WTC11 (cell line): ENCODE data around the gene ZNF212. TPM values are rescaled to one million over a fixed set of nuclear protein-coding genes. Genes with fewer than 3 reads are reported as not detected.

Source experiments
- ATAC-seq: fragments of 200-7000 bp; cut with Tn5 transposase; 2 replicates; pipeline ENCODE4 v1.10.0; 2021; ENCODE audit warnings: mild to moderate bottlenecking, moderate library complexity
- CTCF ChIA-PET: fragments of 300-600 bp; sonication (Branson Sonifier 250); formaldehyde crosslinking; loops from one replicate; lab custom pipeline; 2021; ENCODE audit warnings: antibody characterized with exemption; lab: Charles Lee
- POLR2A ChIA-PET: fragments of 350-600 bp; sonication (Branson Sonifier 250); formaldehyde crosslinking; loops from one replicate; lab custom pipeline; 2021; ENCODE audit warnings: antibody characterized with exemption; lab: Charles Lee
- DNase-seq: peaks from one replicate; pipeline ENCODE4 v3.0.0; 2021; ENCODE audit warnings: low spot score
- H3K27ac Mint-ChIP-seq: 2 replicates; pipeline ENCODE4 v1.8.0; 2021; ENCODE audit warnings: mixed read lengths
- H3K27me3 Mint-ChIP-seq: 2 replicates; pipeline ENCODE4 v1.8.0; 2021; ENCODE audit warnings: low read depth, mild to moderate bottlenecking, moderate library complexity, mixed read lengths
- H3K36me3 Mint-ChIP-seq: 2 replicates; pipeline ENCODE4 v1.8.0; 2021; ENCODE audit warnings: mixed read lengths
- H3K4me1 Mint-ChIP-seq: 2 replicates; pipeline ENCODE4 v1.8.0; 2022; ENCODE audit warnings: mixed read lengths
- H3K4me3 Mint-ChIP-seq: 2 replicates; pipeline ENCODE4 v1.8.0; 2021; ENCODE audit warnings: mild to moderate bottlenecking, moderate library complexity, mixed read lengths
- H3K9me3 Mint-ChIP-seq: 2 replicates; pipeline ENCODE4 v1.8.0; 2021; ENCODE audit warnings: mixed read lengths
- CREM ChIP-seq: sonication (generic); formaldehyde crosslinking; IDR thresholded peaks from 2 replicates; pipeline ENCODE4 v1.8.1; 2022; ENCODE audit warnings: mild to moderate bottlenecking, missing genetic modification reagents, moderate library complexity
- ELF4 ChIP-seq: sonication (generic); formaldehyde crosslinking; IDR thresholded peaks from 2 replicates; pipeline ENCODE4 v1.8.1; 2022; ENCODE audit warnings: low read depth, mild to moderate bottlenecking, moderate library complexity, missing genetic modification reagents
- ETV6 ChIP-seq: sonication (generic); formaldehyde crosslinking; IDR thresholded peaks from 2 replicates; pipeline ENCODE4 v1.8.1; 2022; ENCODE audit warnings: mild to moderate bottlenecking, missing genetic modification reagents
- FOXP1 ChIP-seq: sonication (generic); formaldehyde crosslinking; IDR thresholded peaks from 2 replicates; pipeline ENCODE4 v1.8.0; 2022; ENCODE audit warnings: missing genetic modification reagents, mild to moderate bottlenecking, moderate library complexity, borderline replicate concordance
- MYBL2 ChIP-seq: sonication (generic); formaldehyde crosslinking; IDR thresholded peaks from 2 replicates; pipeline ENCODE4 v1.8.1; 2023; ENCODE audit warnings: mild to moderate bottlenecking, moderate library complexity, missing genetic modification reagents
- NR3C1 ChIP-seq: sonication (generic); formaldehyde crosslinking; conservative IDR thresholded peaks from 2 replicates; pipeline ENCODE4 v1.8.1; 2023; ENCODE audit warnings: low read depth, mild to moderate bottlenecking, missing genetic modification reagents
- SMAD4 ChIP-seq: sonication (generic); formaldehyde crosslinking; IDR thresholded peaks from 2 replicates; pipeline ENCODE4 v1.8.0; 2022; ENCODE audit warnings: mild to moderate bottlenecking, missing genetic modification reagents
- ZBTB21 ChIP-seq: sonication (generic); formaldehyde crosslinking; IDR thresholded peaks from 2 replicates; pipeline ENCODE4 v1.8.1; 2023; ENCODE audit warnings: mild to moderate bottlenecking, missing genetic modification reagents, borderline replicate concordance
- ZNF138 ChIP-seq: sonication (generic); formaldehyde crosslinking; conservative IDR thresholded peaks from 2 replicates; pipeline ENCODE4 v1.8.1; 2022; ENCODE audit warnings: mild to moderate bottlenecking, moderate library complexity, missing genetic modification reagents
- ZNF396 ChIP-seq: fragments of 250-450 bp; sonication (Bioruptor Pico); IDR thresholded peaks from 2 replicates; pipeline ENCODE4 v1.8.0; 2021; ENCODE audit warnings: mild to moderate bottlenecking, moderate library complexity, borderline replicate concordance
- ZNF671 ChIP-seq: fragments of 250-450 bp; sonication (Bioruptor Pico); IDR thresholded peaks from 2 replicates; pipeline ENCODE4 v1.8.0; 2021; ENCODE audit warnings: mild to moderate bottlenecking
- total RNA-seq: library from RNA; stranded (reverse); gene quantifications from 3 replicates; pipeline ENCODE4 v1.2.3, GENCODE V29; 2021
- TF ChIP-seq, protein P1 (sequence below): sonication (generic); formaldehyde crosslinking; IDR thresholded peaks from 2 replicates; pipeline ENCODE4 v1.8.0; 2022; ENCODE audit warnings: mild to moderate bottlenecking, missing genetic modification reagents
- TF ChIP-seq, protein P2 (sequence below): fragments of 250-450 bp; sonication (Bioruptor Pico); IDR thresholded peaks from 2 replicates; pipeline ENCODE4 v2.1.2; 2022; ENCODE audit warnings: mild to moderate bottlenecking, moderate library complexity
- TF ChIP-seq, protein P3 (sequence below): fragments of 200-600 bp; IDR thresholded peaks from 2 replicates; pipeline ENCODE4 v1.8.0; 2022; ENCODE audit warnings: antibody characterized with exemption
- TF ChIP-seq, protein P4 (sequence below): fragments of 250-450 bp; sonication (Bioruptor Pico); IDR thresholded peaks from 2 replicates; pipeline ENCODE4 v1.9.0; 2021; ENCODE audit warnings: mild to moderate bottlenecking
- TF ChIP-seq, protein P5 (sequence below): sonication (generic); formaldehyde crosslinking; IDR thresholded peaks from 2 replicates; pipeline ENCODE4 v1.8.0; 2022; ENCODE audit warnings: mild to moderate bottlenecking, missing genetic modification reagents
- TF ChIP-seq, protein P6 (sequence below): sonication (generic); formaldehyde crosslinking; IDR thresholded peaks from 2 replicates; pipeline ENCODE4 v1.8.1; 2023; ENCODE audit warnings: mild to moderate bottlenecking, missing genetic modification reagents, moderate library complexity
- TF ChIP-seq, protein P7 (sequence below): sonication (generic); formaldehyde crosslinking; IDR thresholded peaks from 2 replicates; pipeline ENCODE4 v1.8.1; 2023; ENCODE audit warnings: mild to moderate bottlenecking, moderate library complexity, missing genetic modification reagents

The ZNF212 gene
- total RNA-seq, 1 experiment from 2014 or later, result 23.0 TPM

DNA sequence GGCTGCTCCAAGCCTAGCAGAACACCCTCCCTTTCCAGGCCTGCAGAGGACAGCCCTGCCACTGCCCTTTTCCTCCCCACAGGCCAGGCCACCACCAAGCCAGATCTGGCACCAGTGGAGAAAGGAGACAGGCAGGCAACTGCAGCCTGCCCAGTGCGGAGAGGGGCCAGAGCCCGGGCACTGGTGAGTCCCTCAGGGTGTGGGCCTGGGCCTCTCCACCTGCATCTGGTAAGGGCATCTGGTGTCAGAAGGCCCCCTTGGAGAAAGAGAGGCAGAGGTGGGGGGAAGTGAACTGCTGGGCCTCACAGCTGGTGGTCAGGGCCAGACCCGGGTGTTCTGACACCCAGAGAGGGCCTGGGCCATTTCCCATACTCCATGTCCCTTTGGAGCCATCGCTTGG lies 50.4 kb downstream of the ZNF212 start:
- Mint-ChIP-seq H3K4me1 (peaks cover 8% of the 10 kb centered on the region), H3K27me3 (peaks cover 13% of the 10 kb centered on the region), H3K36me3 (peaks cover 10% of the 10 kb centered on the region), H3K27ac (no peak overlapping the region), H3K4me3 (no peak overlapping the region), H3K9me3 (no peaks in the 10 kb centered on the region)
- POLR2A ChIA-PET, result interaction anchor here (0.7 kb wide), 1 partner anchor 1040 kb away, joined by 3 read pairs; no protein-coding TSS in a partner anchor
- no peak for DNase-seq
- CTCF ChIA-PET, result interaction anchor here (0.5 to 1.4 kb wide), 2 partner anchors 38 to 117 kb away, joined by 3 to 8 read pairs; no protein-coding TSS in a partner anchor
- ATAC-seq, result no peak
- TF ChIP-seq, protein P1, sequence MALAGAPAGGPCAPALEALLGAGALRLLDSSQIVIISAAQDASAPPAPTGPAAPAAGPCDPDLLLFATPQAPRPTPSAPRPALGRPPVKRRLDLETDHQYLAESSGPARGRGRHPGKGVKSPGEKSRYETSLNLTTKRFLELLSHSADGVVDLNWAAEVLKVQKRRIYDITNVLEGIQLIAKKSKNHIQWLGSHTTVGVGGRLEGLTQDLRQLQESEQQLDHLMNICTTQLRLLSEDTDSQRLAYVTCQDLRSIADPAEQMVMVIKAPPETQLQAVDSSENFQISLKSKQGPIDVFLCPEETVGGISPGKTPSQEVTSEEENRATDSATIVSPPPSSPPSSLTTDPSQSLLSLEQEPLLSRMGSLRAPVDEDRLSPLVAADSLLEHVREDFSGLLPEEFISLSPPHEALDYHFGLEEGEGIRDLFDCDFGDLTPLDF (CRISPR knock-in tag), result no peak
- no peak for TF ChIP-seq CREM (CRISPR knock-in tag)
- TF ChIP-seq ZNF138 (CRISPR knock-in tag), result no peak
- no peak for TF ChIP-seq ZNF396
- no peak for TF ChIP-seq FOXP1 (CRISPR knock-in tag)
- TF ChIP-seq, protein P2, sequence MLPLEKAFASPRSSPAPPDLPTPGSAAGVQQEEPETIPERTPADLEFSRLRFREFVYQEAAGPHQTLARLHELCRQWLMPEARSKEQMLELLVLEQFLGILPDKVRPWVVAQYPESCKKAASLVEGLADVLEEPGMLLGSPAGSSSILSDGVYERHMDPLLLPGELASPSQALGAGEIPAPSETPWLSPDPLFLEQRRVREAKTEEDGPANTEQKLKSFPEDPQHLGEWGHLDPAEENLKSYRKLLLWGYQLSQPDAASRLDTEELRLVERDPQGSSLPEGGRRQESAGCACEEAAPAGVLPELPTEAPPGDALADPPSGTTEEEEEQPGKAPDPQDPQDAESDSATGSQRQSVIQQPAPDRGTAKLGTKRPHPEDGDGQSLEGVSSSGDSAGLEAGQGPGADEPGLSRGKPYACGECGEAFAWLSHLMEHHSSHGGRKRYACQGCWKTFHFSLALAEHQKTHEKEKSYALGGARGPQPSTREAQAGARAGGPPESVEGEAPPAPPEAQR (CRISPR knock-in tag), result no peak
- TF ChIP-seq, protein P3, sequence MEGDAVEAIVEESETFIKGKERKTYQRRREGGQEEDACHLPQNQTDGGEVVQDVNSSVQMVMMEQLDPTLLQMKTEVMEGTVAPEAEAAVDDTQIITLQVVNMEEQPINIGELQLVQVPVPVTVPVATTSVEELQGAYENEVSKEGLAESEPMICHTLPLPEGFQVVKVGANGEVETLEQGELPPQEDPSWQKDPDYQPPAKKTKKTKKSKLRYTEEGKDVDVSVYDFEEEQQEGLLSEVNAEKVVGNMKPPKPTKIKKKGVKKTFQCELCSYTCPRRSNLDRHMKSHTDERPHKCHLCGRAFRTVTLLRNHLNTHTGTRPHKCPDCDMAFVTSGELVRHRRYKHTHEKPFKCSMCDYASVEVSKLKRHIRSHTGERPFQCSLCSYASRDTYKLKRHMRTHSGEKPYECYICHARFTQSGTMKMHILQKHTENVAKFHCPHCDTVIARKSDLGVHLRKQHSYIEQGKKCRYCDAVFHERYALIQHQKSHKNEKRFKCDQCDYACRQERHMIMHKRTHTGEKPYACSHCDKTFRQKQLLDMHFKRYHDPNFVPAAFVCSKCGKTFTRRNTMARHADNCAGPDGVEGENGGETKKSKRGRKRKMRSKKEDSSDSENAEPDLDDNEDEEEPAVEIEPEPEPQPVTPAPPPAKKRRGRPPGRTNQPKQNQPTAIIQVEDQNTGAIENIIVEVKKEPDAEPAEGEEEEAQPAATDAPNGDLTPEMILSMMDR, result no peak
- TF ChIP-seq, all 79 proteins: peak for 0

DNA sequence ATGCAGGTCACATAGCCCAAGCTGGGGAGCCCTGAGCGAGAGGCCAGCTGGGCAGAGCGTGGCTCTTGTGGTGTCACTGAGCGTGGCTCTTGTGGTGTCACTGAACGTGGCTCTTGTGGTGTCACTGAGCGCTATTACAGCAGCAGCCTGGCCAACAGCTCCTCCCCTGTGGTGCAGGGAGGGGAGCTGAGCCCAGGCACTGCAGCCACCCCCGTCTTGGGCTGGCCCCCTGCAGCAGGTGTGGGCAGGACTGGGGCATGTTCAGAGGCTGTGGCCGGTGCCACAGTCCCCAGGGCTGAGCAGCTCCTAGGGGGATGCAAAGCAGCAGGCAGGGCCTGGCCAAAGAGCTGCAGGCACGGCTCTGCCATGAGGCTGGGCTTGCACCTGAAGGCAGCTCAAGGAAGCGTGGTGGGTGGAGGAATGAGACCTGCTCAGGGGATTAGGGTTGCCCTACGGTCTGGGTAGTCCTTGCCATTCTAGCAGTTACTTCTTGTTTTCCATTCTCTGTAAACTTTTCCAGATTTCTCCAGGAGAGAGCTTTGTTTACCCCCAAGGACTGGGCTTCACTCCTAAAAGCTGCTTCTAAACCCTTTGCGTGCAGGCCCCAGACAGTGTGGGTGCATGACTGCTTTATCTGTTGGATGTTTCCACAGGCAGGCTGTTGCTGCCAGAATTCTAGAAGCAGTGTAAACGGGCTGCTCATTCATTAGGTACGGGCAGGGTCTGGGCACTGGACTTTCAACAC lies 51.8 kb downstream of the ZNF212 start:
- DNase-seq (no peak), ATAC-seq (no peak)

More for the DNA sequence above, 51.8 kb downstream of the ZNF212 start:
- Mint-ChIP-seq H3K4me3 (no peak overlapping the region), H3K9me3 (no peaks in the 10 kb centered on the region), H3K27ac (peak overlapping the region; percentile 41; the same call in 1 of the 2 replicates), H3K4me1 (peaks cover under 1% of the 10 kb centered on the region), H3K27me3 (peaks cover 4% of the 10 kb centered on the region; the same call in 1 of the 2 replicates), H3K36me3 (peaks cover 10% of the 10 kb centered on the region)
- ChIA-PET CTCF (interaction anchor here (0.7 to 1.7 kb wide), 5 partner anchors 27 to 115 kb away, joined by 3 to 12 read pairs (median 3); partner anchors contain the start of gene ZNF783), POLR2A (no interaction called here)
- TF ChIP-seq, protein P4, sequence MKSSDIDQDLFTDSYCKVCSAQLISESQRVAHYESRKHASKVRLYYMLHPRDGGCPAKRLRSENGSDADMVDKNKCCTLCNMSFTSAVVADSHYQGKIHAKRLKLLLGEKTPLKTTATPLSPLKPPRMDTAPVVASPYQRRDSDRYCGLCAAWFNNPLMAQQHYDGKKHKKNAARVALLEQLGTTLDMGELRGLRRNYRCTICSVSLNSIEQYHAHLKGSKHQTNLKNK (CRISPR knock-in tag), result no peak
- TF ChIP-seq NR3C1 (CRISPR knock-in tag) (no peak), ZBTB21 (no peak), ZNF138 (CRISPR knock-in tag) (no peak), SMAD4 (CRISPR knock-in tag) (no peak), ZNF671 (CRISPR knock-in tag) (no peak), ELF4 (no peak), FOXP1 (CRISPR knock-in tag) (no peak), MYBL2 (no peak), ETV6 (no peak)
- TF ChIP-seq, protein P5, sequence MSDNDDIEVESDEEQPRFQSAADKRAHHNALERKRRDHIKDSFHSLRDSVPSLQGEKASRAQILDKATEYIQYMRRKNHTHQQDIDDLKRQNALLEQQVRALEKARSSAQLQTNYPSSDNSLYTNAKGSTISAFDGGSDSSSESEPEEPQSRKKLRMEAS, result no peak
- TF ChIP-seq, protein P6, sequence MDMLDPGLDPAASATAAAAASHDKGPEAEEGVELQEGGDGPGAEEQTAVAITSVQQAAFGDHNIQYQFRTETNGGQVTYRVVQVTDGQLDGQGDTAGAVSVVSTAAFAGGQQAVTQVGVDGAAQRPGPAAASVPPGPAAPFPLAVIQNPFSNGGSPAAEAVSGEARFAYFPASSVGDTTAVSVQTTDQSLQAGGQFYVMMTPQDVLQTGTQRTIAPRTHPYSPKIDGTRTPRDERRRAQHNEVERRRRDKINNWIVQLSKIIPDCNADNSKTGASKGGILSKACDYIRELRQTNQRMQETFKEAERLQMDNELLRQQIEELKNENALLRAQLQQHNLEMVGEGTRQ (CRISPR knock-in tag), result no peak
- TF ChIP-seq, protein P7, sequence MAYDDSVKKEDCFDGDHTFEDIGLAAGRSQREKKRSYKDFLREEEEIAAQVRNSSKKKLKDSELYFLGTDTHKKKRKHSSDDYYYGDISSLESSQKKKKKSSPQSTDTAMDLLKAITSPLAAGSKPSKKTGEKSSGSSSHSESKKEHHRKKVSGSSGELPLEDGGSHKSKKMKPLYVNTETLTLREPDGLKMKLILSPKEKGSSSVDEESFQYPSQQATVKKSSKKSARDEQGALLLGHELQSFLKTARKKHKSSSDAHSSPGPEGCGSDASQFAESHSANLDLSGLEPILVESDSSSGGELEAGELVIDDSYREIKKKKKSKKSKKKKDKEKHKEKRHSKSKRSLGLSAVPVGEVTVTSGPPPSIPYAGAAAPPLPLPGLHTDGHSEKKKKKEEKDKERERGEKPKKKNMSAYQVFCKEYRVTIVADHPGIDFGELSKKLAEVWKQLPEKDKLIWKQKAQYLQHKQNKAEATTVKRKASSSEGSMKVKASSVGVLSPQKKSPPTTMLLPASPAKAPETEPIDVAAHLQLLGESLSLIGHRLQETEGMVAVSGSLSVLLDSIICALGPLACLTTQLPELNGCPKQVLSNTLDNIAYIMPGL (CRISPR knock-in tag), result no peak
